H9 (cell line): ENCODE data around the gene SUMO2. TPM values are rescaled to one million over a fixed set of nuclear protein-coding genes. Genes with fewer than 3 reads are reported as not detected.
A peak's percentile ranks its signal among the peaks of the same experiment; 100 is the strongest.

ENCODE experiments used
- DNase-seq: peaks from one replicate; pipeline ENCODE4 v3.0.0-alpha.2; 2017
- H2AFZ ChIP-seq: one replicate; pipeline ENCODE4 v1.6.1; 2013; ENCODE audit warnings: mild to moderate bottlenecking, low read length, control low read depth, moderate library complexity
- H2AK5ac ChIP-seq: 2 replicates; pipeline ENCODE4 v1.6.1; 2013; ENCODE audit warnings: low read length, control low read depth, mixed read lengths; ENCODE audit not compliant: insufficient read length
- H2BK120ac ChIP-seq: one replicate; pipeline ENCODE4 v1.6.1; 2013; ENCODE audit warnings: low read depth, mild to moderate bottlenecking, low read length, control low read depth, inconsistent platforms; ENCODE audit not compliant: poor library complexity, severe bottlenecking
- H2BK12ac ChIP-seq: 2 replicates; pipeline ENCODE4 v1.6.1; 2013; ENCODE audit warnings: low read length, control low read depth, mixed read lengths, low read depth; ENCODE audit not compliant: insufficient read length
- H2BK15ac ChIP-seq: 2 replicates; pipeline ENCODE4 v1.6.1; 2013; ENCODE audit warnings: low read depth, low read length, control low read depth
- H2BK20ac ChIP-seq: one replicate; pipeline ENCODE4 v1.6.1; 2013; ENCODE audit warnings: low read depth, mild to moderate bottlenecking, low read length, control low read depth, inconsistent platforms; ENCODE audit not compliant: poor library complexity, severe bottlenecking
- H2BK5ac ChIP-seq: 2 replicates; pipeline ENCODE4 v1.6.1; 2013; ENCODE audit warnings: low read length, control low read depth, mixed read lengths; ENCODE audit not compliant: insufficient read length
- H3K14ac ChIP-seq: 2 replicates; pipeline ENCODE4 v1.6.1; 2013; ENCODE audit warnings: low read length, control low read depth; ENCODE audit not compliant: insufficient read depth
- H3K18ac ChIP-seq: 2 replicates; pipeline ENCODE4 v1.6.1; 2013; ENCODE audit warnings: low read depth, mild to moderate bottlenecking, mixed read lengths, low read length, control low read depth; ENCODE audit not compliant: insufficient read length
- H3K23ac ChIP-seq: 2 replicates; pipeline ENCODE4 v1.6.1; 2013; ENCODE audit warnings: low read length, control low read depth, mixed read lengths, low read depth; ENCODE audit not compliant: insufficient read length
- H3K23me2 ChIP-seq: 2 replicates; pipeline ENCODE4 v1.6.1; 2013; ENCODE audit warnings: low read depth, mild to moderate bottlenecking, mixed read lengths, low read length, control low read depth; ENCODE audit not compliant: insufficient read length, poor library complexity, severe bottlenecking
- H3K27ac ChIP-seq: 2 replicates; pipeline ENCODE4 v1.5.1; 2013; ENCODE audit warnings: low read length, control low read depth, mixed read lengths, low read depth; ENCODE audit not compliant: insufficient read length
- H3K27me3 ChIP-seq: 2 replicates; pipeline ENCODE4 v1.6.1; 2013; ENCODE audit warnings: low read length, control low read depth, inconsistent platforms; ENCODE audit not compliant: insufficient read depth
- H3K4ac ChIP-seq: 2 replicates; pipeline ENCODE4 v1.6.1; 2013; ENCODE audit warnings: low read depth, mild to moderate bottlenecking, control low read depth, inconsistent platforms, low read length, moderate library complexity
- H3K4me1 ChIP-seq: 2 replicates; pipeline ENCODE4 v1.6.1; 2013; ENCODE audit warnings: low read length, control low read depth, inconsistent platforms; ENCODE audit not compliant: insufficient read depth
- H3K4me2 ChIP-seq: 2 replicates; pipeline ENCODE4 v1.6.1; 2013; ENCODE audit warnings: low read length, control low read depth, mixed read lengths; ENCODE audit not compliant: insufficient read length, insufficient read depth
- H3K56ac ChIP-seq: 2 replicates; pipeline ENCODE4 v1.6.1; 2013; ENCODE audit warnings: low read depth, mild to moderate bottlenecking, mixed read lengths, low read length, control low read depth; ENCODE audit not compliant: insufficient read length
- H3K79me1 ChIP-seq: 2 replicates; pipeline ENCODE4 v1.6.1; 2013; ENCODE audit warnings: low read depth, mild to moderate bottlenecking, moderate library complexity, low read length, control low read depth, inconsistent platforms; ENCODE audit not compliant: insufficient read depth, poor library complexity, severe bottlenecking
- H3K79me2 ChIP-seq: 2 replicates; pipeline ENCODE4 v1.6.1; 2013; ENCODE audit warnings: low read length, control low read depth, inconsistent platforms; ENCODE audit not compliant: insufficient read depth
- H3K9ac ChIP-seq: 2 replicates; pipeline ENCODE4 v1.6.1; 2013; ENCODE audit warnings: low read length, control low read depth, mixed read lengths; ENCODE audit not compliant: insufficient read length; ENCODE audit errors: extremely low read depth
- H3K9me3 ChIP-seq: one replicate; pipeline ENCODE4 v1.6.1; 2013; ENCODE audit warnings: low read depth, low read length, inconsistent platforms; ENCODE audit not compliant: control insufficient read depth
- H3T11ph ChIP-seq: one replicate; pipeline ENCODE4 v1.6.1; 2013; ENCODE audit warnings: mild to moderate bottlenecking, low read length, control low read depth, inconsistent platforms
- H4K20me1 ChIP-seq: one replicate; pipeline ENCODE4 v1.6.1; 2013; ENCODE audit not compliant: control insufficient read depth, insufficient read length, insufficient read depth
- H4K5ac ChIP-seq: 2 replicates; pipeline ENCODE4 v1.6.1; 2013; ENCODE audit warnings: low read depth, mild to moderate bottlenecking, mixed read lengths, low read length, control low read depth; ENCODE audit not compliant: insufficient read length
- H4K8ac ChIP-seq: replicated peaks from 2 replicates; pipeline ENCODE4 v1.6.1; 2013; ENCODE audit warnings: low read length, control low read depth, mixed read lengths, low read depth; ENCODE audit not compliant: insufficient read length
- H4K91ac ChIP-seq: 2 replicates; pipeline ENCODE4 v1.6.1; 2013; ENCODE audit warnings: low read depth, mild to moderate bottlenecking, moderate library complexity, mixed read lengths, low read length, control low read depth; ENCODE audit not compliant: insufficient read length
- H3K27ac Mint-ChIP-seq, 3 experiments: 2 replicates in 2 of 3; 3 replicates in 1 of 3; pipeline ENCODE4 v1.8.0; 2020 to 2021; ENCODE audit warnings: mixed read lengths in 3 of 3, mild to moderate bottlenecking in 1 of 3, moderate library complexity in 1 of 3
- H3K27me3 Mint-ChIP-seq: 2 replicates; pipeline ENCODE4 v1.8.0; 2021; ENCODE audit warnings: low read depth, mild to moderate bottlenecking, moderate library complexity, mixed read lengths
- H3K36me3 Mint-ChIP-seq, 3 experiments: 2 replicates in 2 of 3; 3 replicates in 1 of 3; pipeline ENCODE4 v1.8.0; 2020 to 2021; ENCODE audit warnings: low read depth in 3 of 3, mixed read lengths in 3 of 3; ENCODE audit not compliant: insufficient read depth in 1 of 3
- H3K4me1 Mint-ChIP-seq, 2 experiments: 2 replicates each; pipeline ENCODE4 v1.8.0; 2020; ENCODE audit warnings: mixed read lengths in 2 of 2
- H3K4me3 Mint-ChIP-seq, 2 experiments: 2 replicates in 1 of 2; 3 replicates in 1 of 2; pipeline ENCODE4 v1.8.0; 2020 to 2021; ENCODE audit warnings: mild to moderate bottlenecking in 2 of 2, mixed read lengths in 2 of 2, moderate library complexity in 1 of 2
- H3K9me3 Mint-ChIP-seq, 2 experiments: 2 replicates in 1 of 2; 3 replicates in 1 of 2; pipeline ENCODE4 v1.8.0; 2020; ENCODE audit warnings: mild to moderate bottlenecking in 2 of 2, mixed read lengths in 2 of 2, moderate library complexity in 1 of 2
- CTCF ChIP-seq: fragments of 200-600 bp; sonication (generic); conservative IDR thresholded peaks from 3 replicates; pipeline ENCODE4 v1.8.0; 2021; ENCODE audit warnings: antibody characterized with exemption, mild to moderate bottlenecking
- WGBS: extraction: QIAGEN DNeasy Blood & Tissue Kit; methylation state at CpG from one replicate; pipeline ENCODE4 v1.1.7; 2013; ENCODE audit warnings: missing lambda C conversion rate, low lambda C conversion rate, mixed read lengths; ENCODE audit not compliant: insufficient read length; ENCODE audit errors: extremely low coverage; 5-methylcytosine and 5-hydroxymethylcytosine counted together
- total RNA-seq: library from RNA; stranded (reverse); gene quantifications from 2 replicates; pipeline ENCODE4 v1.2.1, GENCODE V29; 2021

The SUMO2 gene
- total RNA-seq, 1 experiment from 2014 or later, result 813 TPM

GRCh38 chr17:75135946-75136345 is 46.8 kb downstream of the SUMO2 start:
- Mint-ChIP-seq H3K4me1 (peaks cover 0 to 2% of the 10 kb centered on the region in 2 experiments; a peak in 1 of 4 replicates), H3K27ac (peak overlapping the region in 2 of 3 experiments; percentile 59 to 88; a peak in 4 of 7 replicates), H3K36me3 (peaks cover 17 to 54% (median 48%) of the 10 kb centered on the region in 3 experiments; a peak in 6 of 7 replicates), H3K9me3 (no peaks in the 10 kb centered on the region), H3K4me3 (no peak overlapping the region), H3K27me3 (no peaks in the 10 kb centered on the region; the same call in 1 of the 2 replicates)
- Histone ChIP-seq H3K14ac (no peak overlapping the region), H4K20me1 (no peaks in the 10 kb centered on the region), H3K4me1 (no peaks in the 10 kb centered on the region), H3K4me2 (no peak overlapping the region), H2AFZ (no peak overlapping the region), H2BK12ac (no peak overlapping the region), H4K5ac (no peak overlapping the region), H3K23me2 (peaks cover 3% of the 10 kb centered on the region), H2BK120ac (no peak overlapping the region), H2AK5ac (no peak overlapping the region), H3K79me2 (no peaks in the 10 kb centered on the region), H3K79me1 (peaks cover 5% of the 10 kb centered on the region), H2BK15ac (no peak overlapping the region), H3K9ac (no peak overlapping the region), H3K56ac (no peak overlapping the region), H3K9me3 (no peaks in the 10 kb centered on the region), H3K23ac (no peak overlapping the region), H4K8ac (no peak overlapping the region), H2BK5ac (no peak overlapping the region), H2BK20ac (no peak overlapping the region), H3K18ac (no peak overlapping the region), H3K27me3 (no peaks in the 10 kb centered on the region), H4K91ac (no peak overlapping the region), H3K27ac (no peak overlapping the region), H3K4ac (no peak overlapping the region), H3T11ph (no peak overlapping the region)
- DNase-seq, result no peak
- no peak for TF ChIP-seq CTCF
- WGBS, result no CpG with 5 or more reads among the region's 8 CpGs
